CMK (cell line): ENCODE data around the gene SAMD5.

ENCODE experiments used
- DNase-seq: peaks from one replicate; pipeline ENCODE4 v3.0.0-alpha.2; 2010; ENCODE audit warnings: low read depth

The SAMD5 gene

DNA sequence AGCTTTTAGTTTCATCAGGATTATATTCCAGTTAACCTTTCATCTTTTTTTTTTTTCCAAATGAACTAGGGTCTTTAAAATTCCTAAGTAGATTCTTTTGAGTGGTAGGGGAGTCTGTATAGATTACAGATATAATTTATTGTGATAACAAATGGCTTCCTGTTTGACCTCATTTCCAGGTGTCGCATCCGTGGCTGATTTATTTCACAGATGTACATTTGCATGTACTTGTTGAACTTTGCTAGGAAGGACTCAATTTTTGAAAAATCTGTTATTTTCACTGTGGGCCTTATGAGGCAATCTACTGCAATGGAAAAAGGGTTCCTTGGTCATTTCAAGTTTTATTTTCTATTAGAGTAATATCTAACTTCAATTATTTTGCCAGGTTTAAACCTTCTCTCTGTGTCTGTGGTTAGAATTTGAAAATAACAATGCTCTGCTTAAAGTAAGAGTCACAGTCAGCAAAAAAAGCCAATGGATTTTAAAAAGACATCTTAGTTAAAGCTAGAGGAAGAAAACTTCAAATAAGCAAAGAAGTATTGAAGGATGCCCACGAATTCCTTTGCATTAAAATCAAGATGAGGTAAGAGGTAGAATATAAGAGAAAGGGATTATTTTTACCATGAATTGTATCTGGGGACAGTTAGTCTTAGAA lies 57.9 kb downstream of the SAMD5 start:
- no peak for DNase-seq

GRCh38 chr6:147567141-147567805 lies 58.8 kb downstream of the SAMD5 start:
- DNase-seq, result no peak

- DNase-seq, result no peak
Measured at GRCh38 chr6:147569788-147570187, 61.3 kb downstream of the SAMD5 start.

GRCh38 chr6:147570681-147571080 lies 62.2 kb downstream of the SAMD5 start:
- DNase-seq, result no peak

- no peak for DNase-seq
Measured at GRCh38 chr6:147577488-147577887, 69.0 kb downstream of the SAMD5 start.

GRCh38 chr6:147578159-147578558 lies 69.7 kb downstream of the SAMD5 start:
- DNase-seq, result no peak

DNA sequence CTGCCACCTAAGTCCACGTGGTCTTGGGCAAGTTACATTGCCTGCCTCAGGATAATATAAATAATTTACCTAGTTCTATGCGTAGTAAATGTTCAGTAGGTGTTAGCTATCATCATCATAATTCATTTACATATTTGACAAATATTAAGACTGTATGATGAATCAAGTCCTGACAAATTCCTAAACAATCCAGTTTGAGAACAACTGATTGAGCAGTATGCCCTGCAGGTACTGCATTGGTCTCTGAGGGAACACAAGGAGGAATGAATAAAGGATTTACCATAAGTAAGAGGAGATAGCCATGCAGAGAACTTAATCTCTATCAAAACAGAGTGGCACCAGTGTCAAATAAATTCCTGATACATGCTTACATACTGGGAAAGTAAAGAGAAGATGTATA lies 70.4 kb downstream of the SAMD5 start:
- DNase-seq, result no peak

DNA sequence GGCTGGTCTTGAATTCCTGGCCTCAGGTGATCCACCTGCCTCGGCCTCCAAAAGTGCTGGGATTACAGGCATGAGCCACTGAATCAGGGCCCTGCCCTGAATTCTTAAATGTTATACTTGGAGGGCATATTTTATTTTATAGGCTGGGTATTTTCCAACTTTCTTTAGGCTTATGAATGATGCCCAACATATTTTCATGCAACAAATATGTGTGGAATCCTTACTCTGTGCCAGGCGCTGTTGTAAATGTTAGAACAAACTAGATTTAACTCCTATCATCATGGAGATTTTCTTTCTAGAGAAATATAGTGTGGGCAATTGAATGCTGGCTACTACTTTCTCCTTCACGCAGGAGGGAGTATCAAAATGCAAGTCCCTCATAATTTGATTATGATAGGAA lies 71.2 kb downstream of the SAMD5 start:
- no peak for DNase-seq

DNA sequence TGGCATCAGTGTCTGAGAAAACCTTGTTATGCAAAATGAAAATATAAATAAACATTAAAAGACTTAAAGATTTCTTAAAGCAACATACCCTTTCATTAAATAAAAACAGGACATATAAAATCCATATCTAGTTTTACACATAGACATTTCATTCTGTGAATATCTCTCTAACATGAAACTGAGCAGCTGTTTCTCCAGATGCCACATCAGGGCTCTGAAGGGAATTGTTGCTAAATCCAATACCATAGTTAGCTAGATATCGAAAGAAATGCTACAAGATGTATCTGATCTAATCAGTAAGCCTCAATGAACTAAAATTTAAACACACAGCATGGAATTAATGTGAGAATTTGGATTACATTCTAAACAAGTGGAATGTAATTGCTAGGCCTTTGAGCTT lies 74.5 kb downstream of the SAMD5 start:
- no peak for DNase-seq

- DNase-seq, result no peak
Measured at GRCh38 chr6:147585256-147585655, 76.8 kb downstream of the SAMD5 start.

DNA sequence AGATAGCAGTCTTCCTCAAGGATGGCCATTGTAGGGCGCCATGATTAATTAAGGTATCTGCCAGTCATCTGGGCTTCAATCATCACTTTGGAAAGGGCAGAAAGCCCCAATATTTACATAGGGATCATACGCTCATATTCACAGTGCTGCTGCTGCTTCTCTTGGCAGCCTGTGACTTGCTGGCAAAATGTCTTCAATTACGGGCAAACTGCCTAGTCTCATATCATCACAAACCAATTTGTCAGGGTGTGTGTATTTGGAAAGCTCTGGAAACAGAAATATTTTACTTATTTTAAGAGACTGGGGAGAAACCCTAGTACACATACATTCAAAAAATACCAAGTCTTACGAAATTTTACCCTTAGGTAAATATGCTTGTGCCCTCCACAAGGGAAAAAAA lies 77.6 kb downstream of the SAMD5 start:
- no peak for DNase-seq

- DNase-seq, result no peak
Measured at GRCh38 chr6:147587907-147588306, 79.4 kb downstream of the SAMD5 start.

DNA sequence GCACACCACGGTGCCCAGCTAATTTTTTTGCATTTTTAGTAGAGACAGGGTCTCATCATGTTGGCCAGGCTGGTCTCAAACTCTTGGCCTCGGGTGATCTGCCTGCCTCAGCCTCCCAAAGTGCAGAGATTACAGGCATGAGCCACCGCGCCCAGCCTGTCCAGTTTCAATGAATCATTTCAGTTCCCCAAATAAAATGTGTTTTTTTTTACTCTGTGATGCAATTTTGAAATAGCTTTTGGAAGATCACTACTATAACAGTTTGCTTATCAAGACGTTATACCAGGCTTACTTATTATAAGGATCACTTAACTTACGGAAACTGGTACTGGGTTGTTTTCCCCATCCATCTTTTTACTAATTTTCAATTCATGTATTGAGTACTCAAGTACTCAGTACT lies 80.0 kb downstream of the SAMD5 start:
- no peak for DNase-seq

DNA sequence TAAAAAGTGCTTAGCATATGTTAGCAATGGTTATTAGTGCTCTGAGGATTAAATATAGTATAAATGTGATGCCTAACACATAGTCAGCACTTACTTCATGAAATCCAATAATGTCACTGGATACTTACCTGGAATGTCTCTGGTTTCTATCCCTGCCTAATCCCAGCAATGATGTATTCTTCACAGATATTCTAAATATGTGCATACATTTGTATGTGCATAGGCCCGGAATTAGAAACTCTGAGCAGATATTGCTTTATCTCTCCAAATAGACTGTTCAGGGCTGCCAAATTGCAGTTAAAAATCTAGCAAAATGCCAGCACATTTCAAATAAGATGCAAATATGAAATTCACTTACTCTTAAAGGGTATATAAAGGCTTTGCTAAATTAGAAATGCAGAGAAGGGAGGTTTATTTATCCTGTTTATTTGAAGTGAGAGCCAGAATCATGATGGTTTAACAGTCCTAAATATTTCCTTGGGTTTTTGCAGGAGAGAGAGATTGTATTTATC lies 81.3 kb downstream of the SAMD5 start:
- no peak for DNase-seq

GRCh38 chr6:147595961-147596360 lies 87.5 kb downstream of the SAMD5 start:
- no peak for DNase-seq

DNA sequence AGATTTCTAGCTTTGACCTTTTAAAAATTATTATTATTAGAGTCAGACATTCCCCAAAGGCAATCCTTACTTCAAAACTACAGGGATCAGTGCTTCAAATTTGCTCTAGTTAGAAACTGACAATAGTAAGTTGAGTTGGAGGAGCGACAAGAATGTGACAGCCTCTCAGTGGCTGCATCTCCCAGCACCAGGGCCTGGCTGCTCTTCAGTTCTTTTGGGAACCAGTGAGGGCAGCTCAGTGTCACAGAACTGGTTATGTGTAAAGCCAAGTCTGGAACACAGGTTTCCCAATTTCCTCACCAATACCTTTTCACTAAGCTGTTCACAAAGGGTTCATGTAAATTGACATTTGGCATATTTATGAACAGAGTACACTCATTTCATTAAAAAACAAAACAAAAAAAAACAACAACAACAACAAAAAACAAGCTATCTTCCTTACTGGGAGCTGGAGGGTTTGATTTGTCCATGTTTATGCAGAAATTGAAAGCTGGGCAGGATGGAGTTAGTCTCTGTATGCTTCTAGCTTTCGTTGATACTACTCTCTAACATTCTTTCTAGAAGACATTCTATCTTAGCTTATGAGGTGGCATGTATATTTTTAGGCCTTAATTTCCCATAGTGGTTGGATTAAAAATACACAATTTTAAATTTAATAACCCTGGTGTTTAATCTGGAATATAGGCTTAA lies 95.0 kb downstream of the SAMD5 start:
- DNase-seq, result no peak

DNA sequence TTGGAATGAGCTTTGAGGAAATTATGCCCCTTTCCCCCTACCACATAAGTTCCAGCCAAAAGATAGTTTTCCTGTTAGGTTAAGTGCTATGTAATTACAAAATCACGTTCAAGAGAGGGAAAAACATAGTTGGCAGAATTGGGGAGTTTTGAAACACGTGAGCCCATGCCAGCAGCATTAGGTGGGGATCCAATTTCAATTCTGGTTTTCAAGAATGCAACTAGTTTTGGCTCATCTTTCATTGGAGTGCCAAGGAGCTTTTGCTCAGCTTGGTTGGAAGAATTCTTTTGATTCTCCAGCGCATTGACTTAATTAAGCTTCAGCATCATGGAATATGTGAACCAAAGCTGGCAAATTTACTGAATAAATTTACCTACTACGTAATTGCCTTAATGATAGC lies 95.9 kb downstream of the SAMD5 start:
- DNase-seq, result no peak

GRCh38 chr6:147611992-147612391 lies 103.5 kb downstream of the SAMD5 start:
- DNase-seq, result no peak

GRCh38 chr6:147614501-147614900 lies 106.0 kb downstream of the SAMD5 start:
- no peak for DNase-seq

- DNase-seq, result no peak
Measured at GRCh38 chr6:147615659-147616456, 107.4 kb downstream of the SAMD5 start.

- no peak for DNase-seq
Measured at GRCh38 chr6:147617366-147617765, 108.9 kb downstream of the SAMD5 start.

GRCh38 chr6:147618457-147618856 lies 110.0 kb downstream of the SAMD5 start:
- no peak for DNase-seq
